GM20000 (cell line): Measurements from ENCODE around the gene ADGRG6.

Experiments
- DNase-seq: peaks from one replicate; pipeline ENCODE4 v3.0.0; 2012; ENCODE audit warnings: low spot score
- TF ChIP-seq, protein P1 (sequence below): IDR thresholded peaks from 2 replicates; pipeline ENCODE4 v1.5.1; 2012; ENCODE audit warnings: mild to moderate bottlenecking, control low read depth; ENCODE audit errors: extremely low read depth, missing control alignments

Gene ADGRG6

DNA sequence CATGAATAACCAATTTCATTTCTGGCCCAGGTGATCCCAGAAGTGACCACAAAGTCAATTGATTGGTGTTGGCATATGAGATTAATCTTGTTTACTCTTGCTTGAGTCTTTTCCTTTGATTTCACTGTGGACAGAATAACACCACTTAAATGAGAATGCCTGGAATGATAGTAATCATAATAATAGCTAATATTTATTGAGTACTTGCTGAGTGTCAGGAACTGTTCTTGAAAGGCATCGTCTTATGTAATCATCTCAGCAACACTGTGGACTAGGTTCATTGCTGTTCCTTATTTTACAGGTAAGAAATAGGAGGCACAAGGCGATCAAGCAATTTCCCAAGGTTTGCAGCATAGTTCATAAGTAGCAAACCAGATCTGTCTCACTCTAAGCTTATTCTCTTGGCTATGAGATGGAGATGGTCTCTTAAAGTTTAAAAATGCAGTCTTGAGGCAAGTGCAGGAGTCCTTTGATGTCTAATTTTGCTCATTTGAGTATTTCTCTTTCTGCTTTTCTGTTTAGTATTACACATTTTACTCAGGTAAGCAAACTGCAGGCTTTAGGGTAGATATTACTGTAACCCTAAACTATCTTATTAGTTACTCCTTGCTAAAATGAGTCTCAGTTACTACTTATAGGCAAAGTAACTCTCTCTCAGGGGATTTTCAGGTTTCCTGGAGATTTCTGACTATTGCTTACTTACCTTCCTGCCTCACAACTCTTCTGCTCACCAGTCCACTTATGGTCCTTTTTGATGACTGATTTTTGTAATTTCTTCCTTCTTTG lies 6.3 kb downstream of the ADGRG6 start:
- DNase-seq = no peak
- TF ChIP-seq, protein P1, sequence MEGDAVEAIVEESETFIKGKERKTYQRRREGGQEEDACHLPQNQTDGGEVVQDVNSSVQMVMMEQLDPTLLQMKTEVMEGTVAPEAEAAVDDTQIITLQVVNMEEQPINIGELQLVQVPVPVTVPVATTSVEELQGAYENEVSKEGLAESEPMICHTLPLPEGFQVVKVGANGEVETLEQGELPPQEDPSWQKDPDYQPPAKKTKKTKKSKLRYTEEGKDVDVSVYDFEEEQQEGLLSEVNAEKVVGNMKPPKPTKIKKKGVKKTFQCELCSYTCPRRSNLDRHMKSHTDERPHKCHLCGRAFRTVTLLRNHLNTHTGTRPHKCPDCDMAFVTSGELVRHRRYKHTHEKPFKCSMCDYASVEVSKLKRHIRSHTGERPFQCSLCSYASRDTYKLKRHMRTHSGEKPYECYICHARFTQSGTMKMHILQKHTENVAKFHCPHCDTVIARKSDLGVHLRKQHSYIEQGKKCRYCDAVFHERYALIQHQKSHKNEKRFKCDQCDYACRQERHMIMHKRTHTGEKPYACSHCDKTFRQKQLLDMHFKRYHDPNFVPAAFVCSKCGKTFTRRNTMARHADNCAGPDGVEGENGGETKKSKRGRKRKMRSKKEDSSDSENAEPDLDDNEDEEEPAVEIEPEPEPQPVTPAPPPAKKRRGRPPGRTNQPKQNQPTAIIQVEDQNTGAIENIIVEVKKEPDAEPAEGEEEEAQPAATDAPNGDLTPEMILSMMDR = no peak

DNA sequence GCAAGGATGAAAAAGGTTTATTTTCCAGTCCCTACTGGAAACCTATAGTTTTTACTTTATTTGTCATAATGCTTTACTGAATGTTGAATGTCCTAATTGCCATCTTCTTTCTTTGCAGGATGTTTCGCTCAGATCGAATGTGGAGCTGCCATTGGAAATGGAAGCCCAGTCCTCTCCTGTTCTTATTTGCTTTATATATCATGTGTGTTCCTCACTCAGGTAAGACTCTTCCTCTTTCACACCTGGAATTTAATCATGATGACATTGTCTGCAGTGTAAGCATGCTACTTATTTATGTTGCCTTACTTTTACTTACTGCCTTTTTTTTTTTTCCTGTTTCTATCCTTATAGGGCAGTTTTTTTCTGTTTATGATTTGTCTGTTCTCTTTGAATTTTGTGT lies 7.6 kb downstream of the ADGRG6 start:
- DNase-seq = no peak
- TF ChIP-seq, protein P1 = no peak

DNA sequence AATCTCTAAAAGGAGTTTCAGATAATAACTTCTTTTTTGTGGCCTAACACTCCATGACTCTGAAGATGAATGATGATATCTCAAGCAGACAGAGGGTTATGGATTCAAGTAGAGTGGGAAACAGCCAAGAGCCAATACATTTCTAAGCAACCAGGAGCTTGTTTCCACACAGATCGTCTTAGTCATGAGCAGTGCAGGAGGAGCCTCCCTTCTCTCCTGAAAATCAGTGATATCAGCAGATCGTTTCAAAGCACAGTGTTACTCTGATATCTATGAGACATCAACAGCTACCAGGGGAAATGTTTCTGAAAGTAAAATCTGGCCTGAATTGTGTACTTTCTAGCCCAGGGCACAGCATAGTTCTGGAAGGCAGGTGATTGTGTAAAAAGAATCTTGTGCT lies 11.5 kb downstream of the ADGRG6 start:
- TF ChIP-seq, protein P1 = no peak
- DNase-seq = no peak

DNA sequence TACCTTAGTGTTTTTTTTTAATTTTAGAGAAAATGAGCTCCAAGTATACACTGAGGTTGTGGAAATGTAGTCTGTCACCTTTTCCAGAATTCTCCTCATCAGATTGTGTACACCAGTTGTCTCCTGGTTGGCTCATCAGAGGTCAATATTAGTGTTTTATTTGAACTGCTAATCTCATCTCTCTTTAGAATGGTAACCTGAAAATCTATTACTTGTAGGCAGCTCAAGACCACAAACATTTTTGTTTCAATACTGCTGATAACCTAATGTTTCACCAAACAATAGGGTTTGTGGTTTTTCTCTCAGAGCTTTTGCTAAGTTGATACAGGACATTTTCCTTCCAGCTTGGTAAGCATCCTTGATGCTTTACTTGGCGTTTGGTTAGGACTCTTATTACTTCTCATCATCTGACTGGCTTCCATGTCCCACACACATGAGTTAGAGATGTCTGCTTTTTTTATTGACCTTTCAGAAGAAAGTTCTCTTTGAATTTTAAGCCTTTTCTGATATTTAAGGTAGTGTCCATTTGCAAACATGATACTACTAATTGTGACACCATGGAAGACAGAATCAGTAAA lies 15.1 kb downstream of the ADGRG6 start:
- no peak for DNase-seq
- TF ChIP-seq, protein P1 = no peak

DNA sequence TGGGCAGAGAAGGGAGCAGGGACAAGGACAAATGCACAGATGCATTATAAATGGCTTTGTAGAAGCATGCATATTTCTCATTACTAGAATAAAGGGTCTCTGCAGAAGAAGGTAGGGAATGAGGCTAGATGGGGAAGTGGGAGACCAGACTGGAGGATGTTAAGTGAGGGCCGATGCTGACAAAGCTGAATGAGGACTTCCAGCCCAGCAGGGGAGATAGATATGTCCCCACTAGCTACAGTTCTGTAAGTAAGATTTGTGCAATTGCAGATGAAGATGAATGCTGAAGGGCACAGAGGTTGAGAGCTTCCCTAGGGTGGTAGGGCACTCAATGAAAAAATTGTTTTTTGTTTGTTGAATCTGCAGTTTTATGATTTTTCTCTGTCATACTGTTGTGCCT lies 16.9 kb downstream of the ADGRG6 start:
- DNase-seq = no peak
- TF ChIP-seq, protein P1 = no peak

DNA sequence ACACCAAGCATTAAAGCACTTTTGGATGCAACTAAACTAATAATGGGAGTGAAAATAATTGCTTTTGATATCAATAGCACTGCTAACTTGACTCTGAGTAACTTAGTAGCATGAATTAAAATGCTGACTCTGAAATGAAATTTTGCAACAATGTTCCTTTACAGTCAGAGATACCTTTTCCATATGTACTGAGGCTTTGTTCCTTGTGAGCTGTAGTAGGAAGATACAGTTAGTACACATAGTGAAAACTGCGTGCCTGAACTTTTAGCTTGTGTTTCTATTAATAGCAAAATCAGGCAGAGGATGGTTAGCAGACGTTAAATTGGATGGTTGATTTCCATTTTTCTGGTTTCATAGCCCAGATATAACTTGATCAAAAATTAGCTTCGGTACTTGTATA lies 18.6 kb downstream of the ADGRG6 start:
- DNase-seq = no peak
- TF ChIP-seq, protein P1 = no peak

DNA sequence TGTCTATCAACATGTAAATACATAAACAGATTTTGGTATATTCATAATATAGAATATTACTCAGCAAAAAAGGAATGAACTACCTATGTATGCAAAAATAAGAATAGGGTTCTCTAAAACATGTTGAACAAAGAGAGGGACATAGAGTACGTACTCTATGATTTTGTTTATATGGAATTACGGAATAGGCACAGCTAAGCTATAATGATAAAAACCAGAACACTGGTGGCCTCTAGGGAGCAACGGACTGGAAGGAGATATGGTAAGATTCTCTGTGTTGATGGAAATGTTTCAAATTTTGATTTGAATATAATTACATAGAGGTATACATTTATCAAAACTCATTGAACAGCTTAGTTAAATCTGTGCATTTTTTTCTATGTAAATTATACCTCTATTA lies 19.6 kb downstream of the ADGRG6 start:
- TF ChIP-seq, protein P1 = no peak
- no peak for DNase-seq
